HepG2 (cell line): Measurements from ENCODE around the gene ARHGAP15. TPM values are rescaled to one million over a fixed set of nuclear protein-coding genes. Genes with fewer than 3 reads are reported as not detected.

Experiments
- ATAC-seq: fragments of 200-7000 bp; cut with Tn5 transposase; 3 replicates; pipeline ENCODE4 v1.9.1; 2020; ENCODE audit warnings: mild to moderate bottlenecking, moderate library complexity
- BruUV-seq: library from RNA; stranded (reverse); fragments of 400-500 nt; replicated peaks from 2 replicates; lab custom pipeline; 2021; lab: Mats Ljungman, UMichigan
- CTCF ChIA-PET: fragments of 300-600 bp; formaldehyde crosslinking; extraction: SDS; loops from one replicate; lab custom pipeline; 2021; ENCODE audit warnings: low total read pairs, inconsistent platforms, low intra/inter-chr PET ratio; lab: Yijun Ruan, JAX
- POLR2A ChIA-PET: fragments of 350-600 bp; sonication (Branson Sonifier 250); formaldehyde crosslinking; loops from one replicate; lab custom pipeline; 2020; ENCODE audit warnings: antibody characterized with exemption, inconsistent platforms; lab: Yijun Ruan, JAX
- DNase-seq: peaks from one replicate; pipeline ENCODE4 v3.0.0-alpha.2; 2015; ENCODE audit warnings: low spot score
- FAIRE-seq: peaks from 3 replicates; lab custom pipeline; 2011; peaks lifted over from hg19 to GRCh38; lab: Jason Lieb, UNC
- H2AFZ ChIP-seq: one replicate; pipeline ENCODE4 v1.6.1; 2011; ENCODE audit warnings: low read length, inconsistent platforms
- H3K27ac ChIP-seq: fragments of 300-600 bp; 3 replicates; pipeline ENCODE4 v1.8.0; 2011; ENCODE audit warnings: mixed run types, mild to moderate bottlenecking, mixed read lengths, low read length, inconsistent platforms; ENCODE audit not compliant: insufficient read depth; ENCODE audit errors: extremely low read length
- H3K27me3 ChIP-seq, 2 experiments: fragments of 200-600 bp in 1 of 2; 2 replicates in 1 of 2; 3 replicates in 1 of 2; pipeline versions ENCODE4 v1.6.0 to v1.8.0; 2011; ENCODE audit warnings: low read length in 2 of 2, mild to moderate bottlenecking in 2 of 2, moderate library complexity in 2 of 2, inconsistent platforms in 1 of 2; ENCODE audit not compliant: insufficient read depth in 2 of 2, control insufficient read depth in 1 of 2
- H3K36me3 ChIP-seq, 2 experiments: fragments of 200-600 bp in 1 of 2; replicated peaks in 1 of 2; 2 replicates in 1 of 2; 3 replicates in 1 of 2; pipeline versions ENCODE4 v1.5.1 to v1.8.0; 2011; ENCODE audit warnings: low read length in 2 of 2, inconsistent platforms in 1 of 2; ENCODE audit not compliant: insufficient read depth in 2 of 2, control insufficient read depth in 1 of 2
- H3K4me1 ChIP-seq: 2 replicates; pipeline ENCODE4 v1.5.1; 2012; ENCODE audit warnings: low read length, inconsistent platforms; ENCODE audit not compliant: insufficient read depth
- H3K4me2 ChIP-seq: 2 replicates; pipeline ENCODE4 v1.6.0; 2011; ENCODE audit warnings: low read depth, low read length, inconsistent platforms
- H3K4me3 ChIP-seq, 3 experiments: fragments of 200-600 bp in 1 of 3; sonication (generic), shearing (Covaris generic) in 1 of 3; replicated peaks in 1 of 3; 2 replicates each; pipeline ENCODE4 v1.5.1; 2011 to 2016; ENCODE audit warnings: low read length in 3 of 3, inconsistent platforms in 2 of 3, low read depth in 2 of 3, mild to moderate bottlenecking in 2 of 3, control low read depth in 1 of 3, mixed read lengths in 1 of 3; ENCODE audit not compliant: insufficient read depth in 1 of 3
- H3K79me2 ChIP-seq: one replicate; pipeline ENCODE4 v1.6.1; 2011; ENCODE audit warnings: low read length, inconsistent platforms; ENCODE audit not compliant: insufficient read depth
- H3K9ac ChIP-seq: 2 replicates; pipeline ENCODE4 v1.6.0; 2011; ENCODE audit warnings: mild to moderate bottlenecking, low read depth, low read length, inconsistent platforms; ENCODE audit not compliant: insufficient read depth
- H3K9me3 ChIP-seq: 2 replicates; pipeline ENCODE4 v1.5.1; 2012; ENCODE audit warnings: mild to moderate bottlenecking, low read length
- H4K20me1 ChIP-seq: 2 replicates; pipeline ENCODE4 v1.6.0; 2011; ENCODE audit warnings: inconsistent platforms, mild to moderate bottlenecking, low read length, moderate library complexity; ENCODE audit not compliant: insufficient read depth
- KDM3A ChIP-seq: IDR thresholded peaks from 2 replicates; pipeline ENCODE4 v1.6.1; 2018; ENCODE audit warnings: low read depth, missing compliant biosample characterization
- MTA1 ChIP-seq: sonication (generic); formaldehyde crosslinking; IDR thresholded peaks from 2 replicates; pipeline ENCODE4 v1.4.0; 2020; ENCODE audit warnings: missing genetic modification reagents, mild to moderate bottlenecking, borderline replicate concordance
- U2AF1 ChIP-seq: fragments of 200-400 bp; formaldehyde crosslinking; optimal IDR thresholded peaks from 2 replicates; pipeline ENCODE3; 2017; ENCODE audit warnings: mild to moderate bottlenecking, low read depth, low read length
- ZFP90 ChIP-seq: sonication (generic); formaldehyde crosslinking; IDR thresholded peaks from 2 replicates; pipeline ENCODE4 v1.8.0; 2022; ENCODE audit warnings: missing genetic modification reagents, mild to moderate bottlenecking, inconsistent platforms, borderline replicate concordance
- ZNF282 ChIP-seq: fragments of 450-650 bp; IDR thresholded peaks from 2 replicates; pipeline ENCODE4 v1.6.1; 2018; ENCODE audit not compliant: partially characterized antibody
- ZNF33B ChIP-seq: sonication (generic); formaldehyde crosslinking; IDR thresholded peaks from 2 replicates; pipeline ENCODE4 v1.5.1; 2020; ENCODE audit warnings: mild to moderate bottlenecking, missing genetic modification reagents
- ZNF570 ChIP-seq: sonication (generic); formaldehyde crosslinking; IDR thresholded peaks from 2 replicates; pipeline ENCODE4 v1.4.0; 2020; ENCODE audit warnings: mild to moderate bottlenecking, missing genetic modification reagents, borderline replicate concordance
- ZNF629 ChIP-seq: sonication (generic); formaldehyde crosslinking; conservative IDR thresholded peaks from 2 replicates; pipeline ENCODE4 v1.5.0; 2020; ENCODE audit warnings: missing genetic modification reagents
- ZNF761 ChIP-seq: sonication (generic); formaldehyde crosslinking; conservative IDR thresholded peaks from 2 replicates; pipeline ENCODE4 v1.4.0; 2020; ENCODE audit warnings: mild to moderate bottlenecking, missing genetic modification reagents
- ZNF782 ChIP-seq: sonication (generic); formaldehyde crosslinking; IDR thresholded peaks from 2 replicates; pipeline ENCODE4 v1.4.0; 2020; ENCODE audit warnings: missing genetic modification reagents, mild to moderate bottlenecking, borderline replicate concordance
- ZNF850 ChIP-seq: sonication (generic); formaldehyde crosslinking; conservative IDR thresholded peaks from 2 replicates; pipeline ENCODE4 v1.9.0; 2021; ENCODE audit warnings: mild to moderate bottlenecking, missing genetic modification reagents
- WGBS: methylation state at CpG from one replicate; pipeline ENCODE4 v1.1.6; 2017; ENCODE audit warnings: low lambda C conversion rate; 5-methylcytosine and 5-hydroxymethylcytosine counted together
- in situ Hi-C: cut with HindIII; loops from 2 replicates; pipeline ENCODE4 v1.10.0; 2017; ENCODE audit warnings: low pct_unique_long_range_greater_than_20kb; ENCODE audit not compliant: extremely low pct_ligation_motif_present
- intact Hi-C: fragments of 100-400 bp; cut with micrococcal nuclease; formaldehyde crosslinking; loops from one replicate; pipeline ENCODE4 v1.10.0; 2022; ENCODE audit not compliant: unreplicated experiment
- polyA plus RNA-seq, 8 experiments: library from polyadenylated mRNA; depleted of rRNA in 3 of 8; stranded (reverse) in 7 of 8; unstranded in 1 of 8; fragments of >200 nt; fragmentation: Illumina TruSeq in 4 of 8; extraction: Trizol in 4 of 8; gene quantifications; 2 replicates each; pipeline versions ENCODE4 v1.2.1 to v1.2.3, GENCODE V29; 2011 to 2016; ENCODE audit warnings: low read depth in 4 of 8, missing spikeins in 1 of 8, mixed read lengths in 1 of 8; ENCODE audit not compliant: insufficient read depth in 1 of 8
- total RNA-seq, 5 experiments: library from RNA; depleted of rRNA; stranded (reverse); fragments of >200 nt; fragmentation: Illumina TruSeq; extraction: Trizol; gene quantifications; 2 replicates each; pipeline ENCODE4 v1.2.3, GENCODE V29; 2016; ENCODE audit warnings: low read depth in 1 of 5

The ARHGAP15 gene
- total and polyA plus RNA-seq, 2 of the 13 experiments (the other 11 are each of a cell fraction or from before 2014, with no cell fraction given), result 0.04 TPM; not detected in 1

- TF ChIP-seq ZNF570 (CRISPR knock-in tag), result no peak
- TF ChIP-seq U2AF1, result no peak
- TF ChIP-seq ZNF761, result no peak
- no peak for TF ChIP-seq ZNF629 (CRISPR knock-in tag)
- TF ChIP-seq, all 625 proteins: peak for 0
Observed at GRCh38 chr2:143226714-143227541, 97.7 kb downstream of the ARHGAP15 start (continued).

- Histone ChIP-seq H3K27me3 (no peaks in the 10 kb centered on the region; a peak in 1 of 5 replicates), H3K27ac (no peak overlapping the region)
- intact Hi-C loops, result no loop called here
- TF ChIP-seq ZFP90 (CRISPR knock-in tag) (no peak), ZNF282 (no peak), KDM3A (CRISPR knock-in tag) (no peak), ZNF33B (CRISPR knock-in tag) (no peak), ZNF850 (CRISPR knock-in tag) (no peak), ZNF782 (CRISPR knock-in tag) (no peak), MTA1 (no peak)
- TF ChIP-seq, all 625 proteins: peak for 0
- in situ Hi-C loops, result no loop called here
- no TSS peak for BruUV-seq
- DNase-seq, result no peak
- H3K4me1 ChIP-seq, result no peaks in the 10 kb centered on the region
- ChIA-PET POLR2A (no interaction called here), CTCF (no interaction called here)
- no peaks in the 10 kb centered on the region for H3K36me3 ChIP-seq
- no peak for ATAC-seq
- H2AFZ ChIP-seq, result no peak overlapping the region
- WGBS, result 2% methylated on average over 5 of the region's 5 CpGs
- H4K20me1 ChIP-seq, result no peaks in the 10 kb centered on the region
- no peak overlapping the region for H3K9ac ChIP-seq
- H3K4me2 ChIP-seq, result no peak overlapping the region
- H3K79me2 ChIP-seq, result no peaks in the 10 kb centered on the region
- H3K9me3 ChIP-seq, result no peaks in the 10 kb centered on the region
- no peak overlapping the region for H3K4me3 ChIP-seq
- no peak for FAIRE-seq
Observed at GRCh38 chr2:143229411-143229810, 100.2 kb downstream of the ARHGAP15 start.
